Neuronal stem cell (in vitro differentiated cells): Measurements from ENCODE around the gene CDC34. TPM values are rescaled to one million over a fixed set of nuclear protein-coding genes. Genes with fewer than 3 reads are reported as not detected.

Source experiments
- DNase-seq: peaks from one replicate; pipeline ENCODE4 v3.0.0-alpha.2; 2013; ENCODE audit warnings: low spot score
- H2AFZ ChIP-seq: one replicate; pipeline ENCODE4 v1.6.1; 2013; ENCODE audit warnings: mild to moderate bottlenecking, low read length, inconsistent platforms
- H2AK5ac ChIP-seq: 2 replicates; pipeline ENCODE4 v1.6.1; 2013; ENCODE audit warnings: low read depth, mild to moderate bottlenecking, inconsistent platforms, low read length, moderate library complexity, mixed read lengths
- H2BK120ac ChIP-seq: 2 replicates; pipeline ENCODE4 v1.6.1; 2013; ENCODE audit warnings: low read depth, mild to moderate bottlenecking, inconsistent platforms, low read length, moderate library complexity, mixed read lengths
- H2BK12ac ChIP-seq: one replicate; pipeline ENCODE4 v1.6.1; 2013; ENCODE audit warnings: low read length, inconsistent platforms
- H2BK15ac ChIP-seq: 2 replicates; pipeline ENCODE4 v1.6.1; 2013; ENCODE audit warnings: mild to moderate bottlenecking, low read length, inconsistent platforms, mixed read lengths
- H2BK5ac ChIP-seq: one replicate; pipeline ENCODE4 v1.6.1; 2013; ENCODE audit warnings: inconsistent platforms, mild to moderate bottlenecking, low read length, moderate library complexity
- H3K14ac ChIP-seq: one replicate; pipeline ENCODE4 v1.6.1; 2013; ENCODE audit warnings: low read length, inconsistent platforms
- H3K18ac ChIP-seq: 2 replicates; pipeline ENCODE4 v1.6.1; 2013; ENCODE audit warnings: low read length, inconsistent platforms
- H3K23ac ChIP-seq: 2 replicates; pipeline ENCODE4 v1.6.1; 2013; ENCODE audit warnings: low read depth, mild to moderate bottlenecking, mixed read lengths, low read length, inconsistent platforms; ENCODE audit not compliant: poor library complexity
- H3K27ac ChIP-seq: replicated peaks from 3 replicates; pipeline ENCODE4 v1.5.1; 2013; ENCODE audit warnings: low read length, inconsistent platforms
- H3K27me3 ChIP-seq, 3 experiments: 2 replicates each; pipeline ENCODE4 v1.6.1; 2013; ENCODE audit warnings: low read length in 3 of 3, mild to moderate bottlenecking in 2 of 3, inconsistent platforms in 1 of 3, low read depth in 1 of 3, mixed read lengths in 1 of 3, moderate library complexity in 1 of 3; ENCODE audit not compliant: control insufficient read depth in 3 of 3, insufficient read depth in 3 of 3
- H3K36me3 ChIP-seq, 2 donors: replicated peaks in 1 of 2; 2 replicates each; pipeline ENCODE4 v1.6.1; 2013; ENCODE audit warnings: low read length in 2 of 2; ENCODE audit not compliant: control insufficient read depth in 2 of 2, insufficient read depth in 2 of 2
- H3K4ac ChIP-seq: 2 replicates; pipeline ENCODE4 v1.6.1; 2013; ENCODE audit warnings: inconsistent platforms, mild to moderate bottlenecking, low read length, moderate library complexity
- H3K4me1 ChIP-seq, 2 donors: 1 replicate in 1 of 2; 2 replicates in 1 of 2; pipeline ENCODE4 v1.6.1; 2013; ENCODE audit warnings: low read length in 2 of 2, low read depth in 1 of 2; ENCODE audit not compliant: control insufficient read depth in 2 of 2, insufficient read depth in 1 of 2
- H3K4me2 ChIP-seq: one replicate; pipeline ENCODE4 v1.6.1; 2013; ENCODE audit warnings: mild to moderate bottlenecking, low read length, inconsistent platforms; ENCODE audit not compliant: insufficient read depth, poor library complexity, severe bottlenecking
- H3K4me3 ChIP-seq, 2 donors: 2 replicates each; pipeline ENCODE4 v1.5.1; 2013; ENCODE audit warnings: low read length in 2 of 2, mild to moderate bottlenecking in 2 of 2, inconsistent platforms in 1 of 2, moderate library complexity in 1 of 2
- H3K79me1 ChIP-seq: one replicate; pipeline ENCODE4 v1.6.1; 2013; ENCODE audit warnings: low read depth, mild to moderate bottlenecking, inconsistent platforms, low read length, moderate library complexity
- H3K9ac ChIP-seq: one replicate; pipeline ENCODE4 v1.6.1; 2013; ENCODE audit warnings: mild to moderate bottlenecking, low read depth, low read length, inconsistent platforms; ENCODE audit not compliant: poor library complexity
- H3K9me3 ChIP-seq, 2 donors: replicated peaks in 1 of 2; 2 replicates each; pipeline versions ENCODE3 to v1.6.1; 2013; ENCODE audit warnings: low read length in 2 of 2, mild to moderate bottlenecking in 2 of 2, inconsistent platforms in 1 of 2, low read depth in 1 of 2, mixed read lengths in 1 of 2, moderate library complexity in 1 of 2; ENCODE audit not compliant: control insufficient read depth in 2 of 2, insufficient read depth in 1 of 2
- H4K8ac ChIP-seq: one replicate; pipeline ENCODE4 v1.6.1; 2013; ENCODE audit warnings: low read depth, mild to moderate bottlenecking, inconsistent platforms, low read length, moderate library complexity
- H4K91ac ChIP-seq: one replicate; pipeline ENCODE4 v1.6.1; 2013; ENCODE audit warnings: low read length, low read depth, mild to moderate bottlenecking, inconsistent platforms; ENCODE audit not compliant: poor library complexity
- WGBS, 2 donors: extraction: QIAGEN DNeasy Blood & Tissue Kit; methylation state at CpG; one replicate each; pipeline ENCODE4 v1.1.7; 2013; ENCODE audit warnings: missing lambda C conversion rate in 2 of 2, mixed read lengths in 1 of 2; ENCODE audit not compliant: insufficient read length in 2 of 2, insufficient replicate concordance in 1 of 2; ENCODE audit errors: extremely low coverage in 2 of 2; 5-methylcytosine and 5-hydroxymethylcytosine counted together
- polyA plus RNA-seq, 2 experiments: library from polyadenylated mRNA; stranded (reverse); fragments of 200-250 nt; gene quantifications; one replicate each; pipeline ENCODE4 v1.2.3, GENCODE V29; 2013

The CDC34 gene
- 109 TPM for polyA plus RNA-seq (2013, experiment 1 of 2)
- 105 TPM for polyA plus RNA-seq (2013, experiment 2 of 2)

- no peak for DNase-seq
- H3K36me3 ChIP-seq, result peaks cover 20 to 34% of the 10 kb centered on the region in 2 donors
- peak within 1 kb of the TSS; percentile 97 for H3K4me3 ChIP-seq
- no CpG with 5 or more reads among the region's 84 CpGs for WGBS, 2 donors
- H2AFZ ChIP-seq, result peak within 1 kb of the TSS; percentile 97
- peak within 1 kb of the TSS; percentile 99 for H2BK5ac ChIP-seq
- H2AK5ac ChIP-seq, result peak within 1 kb of the TSS; percentile 99
- no peaks in the 10 kb centered on the region for H3K9me3 ChIP-seq
- peak within 1 kb of the TSS; percentile 65 for H4K8ac ChIP-seq
- peak within 1 kb of the TSS; percentile 97 for H3K27ac ChIP-seq
- H3K27me3 ChIP-seq, result no peaks in the 10 kb centered on the region
- H2BK12ac ChIP-seq, result peak within 1 kb of the TSS; percentile 99
- peak within 1 kb of the TSS; percentile 72 for H4K91ac ChIP-seq
- peak within 1 kb of the TSS; percentile 23 for H3K4ac ChIP-seq
- peak within 1 kb of the TSS; percentile 97 for H3K9ac ChIP-seq
- peaks cover 43% of the 10 kb centered on the region for H3K79me1 ChIP-seq
- H2BK15ac ChIP-seq, result peak within 1 kb of the TSS; percentile 89
- peaks cover 11 to 12% of the 10 kb centered on the region in 2 donors for H3K4me1 ChIP-seq
- H3K4me2 ChIP-seq, result peak within 1 kb of the TSS; percentile 98
- peak within 1 kb of the TSS; percentile 71 for H3K14ac ChIP-seq
- H2BK120ac ChIP-seq, result peak within 1 kb of the TSS; percentile 91
- peak within 1 kb of the TSS; percentile 99 for H3K23ac ChIP-seq
- peak within 1 kb of the TSS; percentile 100 for H3K18ac ChIP-seq
These were observed at the start of gene CDC34 for GRCh38 chr19:531753-532560. Gene CDC34 (plus strand): TSS chr19:531760. CDS start chr19:531932, 172 bp downstream.

- Histone ChIP-seq H3K18ac (peak overlapping the region; percentile 55), H3K4me2 (no peak overlapping the region), H3K79me1 (peaks cover 1% of the 10 kb centered on the region), H3K36me3 (no peaks in the 10 kb centered on the region), H3K9me3 (peaks cover 0 to 5% of the 10 kb centered on the region in 2 donors), H3K27ac (no peak overlapping the region), H3K14ac (no peak overlapping the region), H3K27me3 (no peaks in the 10 kb centered on the region), H4K91ac (no peak overlapping the region), H2BK12ac (peak overlapping the region; percentile 77), H3K4ac (no peak overlapping the region), H3K4me3 (no peak overlapping the region), H3K23ac (no peak overlapping the region), H2BK15ac (no peak overlapping the region), H2BK120ac (no peak overlapping the region), H2AK5ac (peak overlapping the region; percentile 68), H2BK5ac (no peak overlapping the region), H4K8ac (no peak overlapping the region), H2AFZ (no peak overlapping the region), H3K9ac (no peak overlapping the region), H3K4me1 (peaks cover 18 to 21% of the 10 kb centered on the region in 2 donors)
- no peak for DNase-seq
- no CpG with 5 or more reads among the region's 20 CpGs for WGBS, 2 donors
These were observed 49.1 kb upstream of the CDC34 start for GRCh38 chr19:482186-483041.

GRCh38 chr19:483332-484072 is 48.1 kb upstream of the CDC34 start:
- Histone ChIP-seq H2BK12ac (peak overlapping the region; percentile 94), H3K14ac (no peak overlapping the region), H3K27ac (no peak overlapping the region), H2AFZ (no peak overlapping the region), H4K8ac (no peak overlapping the region), H3K4me3 (no peak overlapping the region), H2BK15ac (peak overlapping the region; percentile 94), H3K9me3 (peaks cover 0 to 5% of the 10 kb centered on the region in 2 donors), H3K4me1 (peaks cover 18 to 21% of the 10 kb centered on the region in 2 donors), H2AK5ac (peak overlapping the region; percentile 94), H3K4me2 (no peak overlapping the region), H3K9ac (no peak overlapping the region), H2BK120ac (no peak overlapping the region), H3K23ac (no peak overlapping the region), H4K91ac (no peak overlapping the region), H3K18ac (peak overlapping the region; percentile 92), H3K4ac (peak overlapping the region; percentile 76), H3K27me3 (no peaks in the 10 kb centered on the region), H3K79me1 (peaks cover 1% of the 10 kb centered on the region), H2BK5ac (no peak overlapping the region), H3K36me3 (no peaks in the 10 kb centered on the region)
- DNase-seq, result no peak
- WGBS, 2 donors, result no CpG with 5 or more reads among the region's 21 CpGs
